ENCODE measurements around the gene KIRREL3.

The KIRREL3 gene

DNA sequence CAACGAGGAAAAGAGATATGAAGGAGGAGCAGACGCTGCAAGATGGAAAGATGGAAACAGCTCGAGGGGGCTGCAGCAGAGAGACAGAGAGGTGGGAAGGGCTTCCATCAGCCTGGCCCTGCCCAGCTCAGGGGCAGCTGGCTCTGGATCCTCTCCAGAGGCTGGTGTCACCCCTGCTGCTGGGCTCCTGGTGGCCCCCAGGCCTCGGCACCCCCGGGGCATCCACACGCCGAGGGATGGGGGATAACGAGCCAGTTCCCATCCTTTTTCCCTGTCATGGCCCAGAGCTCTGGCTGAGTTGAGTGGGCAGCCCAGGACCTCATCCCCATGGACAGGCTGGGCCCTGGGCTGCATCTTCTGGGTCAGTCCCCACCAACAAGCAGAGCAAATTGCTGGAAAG, 542.8 kb downstream of the KIRREL3 start:
- no peak for DNase-seq

GRCh38 chr11:126456783-126457542, 543.6 kb downstream of the KIRREL3 start:
- no peak for DNase-seq

GRCh38 chr11:126456089-126456488, 544.5 kb downstream of the KIRREL3 start:
- DNase-seq: no peak

- DNase-seq: no peak
Observed at GRCh38 chr11:126452241-126453101, 548.1 kb downstream of the KIRREL3 start.

- no peak for DNase-seq
Observed at GRCh38 chr11:126451211-126451802, 549.3 kb downstream of the KIRREL3 start.

- no peak for DNase-seq
Observed at GRCh38 chr11:126450806-126451205, 549.8 kb downstream of the KIRREL3 start.

DNA sequence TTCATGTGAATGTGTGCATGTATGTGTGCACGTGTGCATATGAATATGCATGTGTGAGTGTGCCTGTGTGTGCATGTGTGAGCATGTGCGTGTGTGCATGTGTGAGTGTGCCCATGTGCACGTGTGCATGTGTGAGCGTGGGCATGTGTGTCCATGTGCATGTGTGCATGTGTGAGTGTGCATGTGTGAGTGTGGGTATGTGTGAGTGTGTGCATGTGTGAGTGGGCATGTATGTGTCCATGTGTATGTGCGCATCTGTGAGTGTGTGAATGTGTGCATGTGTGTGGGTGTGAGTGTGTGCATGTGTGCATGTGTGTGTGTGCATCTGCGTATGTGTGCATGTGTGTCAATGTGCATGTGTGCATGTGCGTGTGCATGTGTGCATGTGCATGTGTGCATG, 550.4 kb downstream of the KIRREL3 start:
- no peak for DNase-seq

- DNase-seq: no peak
Observed at GRCh38 chr11:126446581-126446980, 554.0 kb downstream of the KIRREL3 start.

- DNase-seq: no peak
Observed at GRCh38 chr11:126444072-126444471, 556.5 kb downstream of the KIRREL3 start.

- DNase-seq: no peak
Observed at GRCh38 chr11:126443120-126443519, 557.5 kb downstream of the KIRREL3 start.

DNA sequence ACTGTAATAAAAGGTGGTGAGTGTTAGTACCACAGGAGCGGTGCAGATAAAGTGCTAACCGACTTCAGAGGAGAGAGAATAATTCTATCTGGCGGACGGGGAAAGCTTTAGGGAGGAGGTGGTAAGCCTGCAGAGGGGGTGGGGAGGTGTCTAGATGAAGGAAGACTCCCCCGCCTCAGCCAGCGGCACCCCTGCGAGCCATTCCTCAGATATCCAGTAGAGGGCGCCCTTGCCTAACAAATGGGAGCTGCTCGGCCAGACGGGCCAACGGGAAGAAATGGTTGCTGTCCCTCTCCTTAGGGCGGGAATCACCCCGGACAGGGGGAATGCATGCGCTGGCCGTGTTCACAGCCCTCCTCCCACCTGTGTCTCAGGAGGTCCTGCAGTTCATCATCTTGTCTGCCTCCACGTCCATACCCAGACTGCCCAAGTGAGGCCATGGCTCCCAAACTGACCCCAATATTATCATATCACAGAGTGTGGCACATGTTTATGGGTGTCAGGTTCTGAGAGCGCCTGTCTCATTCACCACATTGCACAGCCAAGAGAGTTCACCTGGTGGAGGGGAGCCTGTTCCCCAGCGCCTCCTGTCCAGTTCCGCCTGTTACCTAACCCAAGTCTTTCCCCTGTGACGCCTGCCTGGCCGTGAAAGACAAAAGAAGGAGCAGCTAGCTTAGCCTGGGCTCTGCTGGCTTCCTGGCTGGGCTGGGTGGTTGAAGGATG, 559.6 kb downstream of the KIRREL3 start:
- DNase-seq: peak; percentile 69 to 77

GRCh38 chr11:126440276-126440675, 560.3 kb downstream of the KIRREL3 start:
- DNase-seq: no peak

GRCh38 chr11:126438691-126439090, 561.9 kb downstream of the KIRREL3 start:
- no peak for DNase-seq

DNA sequence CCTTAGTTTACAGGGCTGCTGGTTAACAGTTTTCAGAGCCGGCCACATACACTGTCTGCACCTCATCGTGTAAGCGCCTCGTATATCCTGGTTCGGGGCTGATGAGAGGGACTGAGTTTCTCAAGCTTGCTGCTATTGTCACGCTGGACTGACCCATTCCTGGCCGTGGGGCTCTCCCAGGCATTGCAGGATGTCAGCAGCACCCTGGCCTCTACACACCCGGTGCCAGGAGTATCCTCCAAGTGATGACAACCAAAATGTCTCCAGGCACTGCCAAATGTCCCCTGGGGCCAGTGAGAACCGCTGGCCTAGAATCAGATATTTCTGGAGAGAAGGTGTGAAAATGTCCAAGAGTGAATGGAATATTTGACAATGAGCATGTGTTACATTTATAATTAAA, 562.3 kb downstream of the KIRREL3 start:
- no peak for DNase-seq

- no peak for DNase-seq
Observed at GRCh38 chr11:126437731-126438130, 562.8 kb downstream of the KIRREL3 start.

DNA sequence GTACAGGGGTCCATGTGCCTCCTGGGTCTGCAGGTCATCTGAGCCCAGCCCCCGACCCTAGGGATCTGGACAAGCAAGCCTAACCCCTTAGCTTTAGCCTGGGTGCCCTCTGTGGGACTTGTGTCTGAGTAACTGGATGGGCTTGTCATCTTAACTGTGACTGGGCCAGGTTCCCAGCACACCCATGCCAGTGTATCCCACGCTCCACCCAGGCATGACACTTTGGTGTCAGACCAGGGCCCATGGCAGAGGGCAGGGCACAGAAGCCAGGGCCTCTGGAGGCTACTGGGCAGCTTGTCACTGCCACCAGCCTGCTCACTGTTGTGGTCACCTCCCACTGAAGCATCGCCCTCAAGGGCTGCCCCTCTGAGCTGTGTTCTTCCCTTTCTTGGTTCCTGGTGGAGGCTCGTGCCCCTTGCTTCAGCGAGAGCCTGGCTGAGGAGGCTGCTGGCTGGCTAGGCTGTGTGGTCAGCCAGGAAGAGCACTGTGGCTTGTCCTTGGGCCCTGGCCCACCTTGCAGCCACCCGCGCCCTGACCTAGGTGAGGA, 564.3 kb downstream of the KIRREL3 start:
- DNase-seq: no peak

- no peak for DNase-seq
Observed at GRCh38 chr11:126434950-126435335, 565.6 kb downstream of the KIRREL3 start.

DNA sequence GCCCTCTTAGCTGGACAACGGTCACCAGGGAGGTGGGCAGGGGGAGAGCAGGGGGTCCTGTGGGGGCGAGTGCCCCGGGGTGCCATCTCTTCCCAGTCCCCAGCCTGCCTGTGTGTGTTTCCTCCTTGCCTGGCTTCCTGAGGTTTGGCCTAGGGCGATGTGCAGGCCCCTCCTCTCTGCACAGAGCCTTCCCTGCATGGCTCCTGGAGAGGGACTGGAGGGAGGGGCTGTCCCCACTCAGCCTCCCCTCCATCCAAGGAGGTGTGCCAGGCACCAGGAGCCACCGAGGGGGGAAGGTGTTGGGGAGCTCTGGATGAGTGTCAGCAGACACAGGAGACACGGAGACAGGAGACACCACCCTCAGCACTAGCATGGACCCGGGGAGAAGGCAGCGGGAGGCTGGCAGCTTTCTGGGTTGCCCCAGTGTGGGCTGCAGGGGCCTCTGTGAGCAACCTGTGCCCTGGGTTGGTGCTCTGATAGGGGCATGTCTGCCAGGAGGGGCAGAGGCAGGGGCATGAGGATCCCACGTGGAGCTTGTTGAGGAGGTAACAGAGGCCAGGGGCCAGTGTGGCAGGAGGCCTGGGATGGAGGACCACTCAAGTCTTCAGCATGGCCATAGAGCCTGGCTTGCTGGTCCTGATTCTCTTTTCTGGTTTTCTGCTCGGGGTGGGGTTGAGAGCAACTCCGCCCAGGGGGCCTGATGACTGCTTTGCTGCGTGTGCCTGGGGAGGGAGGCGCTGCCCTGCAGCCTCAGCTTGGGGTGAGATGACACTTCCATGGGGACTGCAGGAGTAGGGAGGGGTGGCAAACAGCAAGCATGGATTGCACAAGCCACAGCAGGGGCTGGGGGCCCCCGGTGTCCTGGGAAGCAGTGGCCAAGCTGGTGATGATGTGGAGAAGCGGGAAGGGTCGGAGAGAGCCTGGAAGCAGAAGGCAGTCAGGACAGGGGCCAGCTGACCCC, 566.3 kb downstream of the KIRREL3 start:
- no peak for DNase-seq

DNA sequence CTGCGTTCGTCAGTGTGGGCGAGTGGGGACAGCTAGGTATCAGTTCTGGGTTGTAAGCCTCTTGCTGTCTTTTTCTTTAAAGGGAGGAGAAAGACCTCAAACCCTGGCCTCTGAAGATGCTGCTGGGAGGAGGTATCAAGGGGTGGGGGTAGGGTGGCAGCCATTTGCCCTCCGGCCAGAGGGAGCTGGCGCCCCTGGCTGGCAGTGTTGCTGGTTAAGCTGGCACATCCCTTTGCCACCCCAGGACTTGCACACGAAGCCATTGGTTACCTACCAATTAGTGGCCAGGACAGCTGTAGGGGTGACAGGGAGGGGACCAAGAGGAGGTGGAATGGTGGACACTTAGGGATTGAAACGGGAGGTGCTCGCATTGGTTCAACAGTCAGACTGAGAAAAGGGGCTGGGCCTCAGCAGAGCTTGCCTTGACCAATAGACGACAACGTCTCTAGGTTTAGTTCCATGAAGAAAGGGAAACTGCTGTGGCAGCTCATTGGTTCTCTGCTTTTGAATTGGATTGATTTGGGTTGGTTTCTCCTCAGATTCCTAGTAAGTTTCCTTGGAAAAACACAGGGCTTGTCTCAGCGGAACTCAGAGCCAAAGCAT, 567.2 kb downstream of the KIRREL3 start:
- no peak for DNase-seq

- no peak for DNase-seq
Observed at GRCh38 chr11:126432525-126432924, 568.0 kb downstream of the KIRREL3 start.

DNA sequence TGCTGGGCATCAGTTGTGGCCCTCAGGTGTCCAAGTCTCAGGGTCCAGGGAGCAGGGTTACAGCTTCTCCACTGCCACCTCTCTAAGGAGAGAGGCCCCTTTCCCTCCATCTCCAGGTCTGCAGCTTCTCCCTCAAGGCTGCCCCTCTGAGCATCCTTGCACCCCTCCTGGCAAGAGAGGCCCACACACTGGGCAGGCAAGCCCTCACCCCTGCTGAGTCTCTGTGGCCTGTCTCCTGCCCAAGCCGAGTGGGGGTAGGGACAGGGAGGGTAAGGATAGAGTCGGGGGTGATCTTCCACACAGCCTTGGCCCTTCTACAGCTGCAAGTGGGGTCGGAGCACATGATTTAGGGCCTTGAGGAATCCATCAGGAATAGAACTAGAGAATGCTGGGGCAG, 568.5 kb downstream of the KIRREL3 start:
- no peak for DNase-seq

All from CD4-positive, alpha-beta T cell treated with Interferon alpha-2 for 1 hour (primary cell).